Type B pancreatic cell (in vitro differentiated cells): Measurements from ENCODE around the gene FAM20C. TPM values are rescaled to one million over a fixed set of nuclear protein-coding genes. Genes with fewer than 3 reads are reported as not detected.
A peak's percentile ranks its signal among the peaks of the same experiment; 100 is the strongest.
"Not testable (repeated sequence)": the region's sequence is repeated elsewhere in the genome, so short reads cannot be mapped to it uniquely, and the experiment has no call there.

Experiments
- DNase-seq: peaks from one replicate; pipeline ENCODE4 v3.0.0; 2021; ENCODE audit warnings: mixed read lengths; ENCODE audit not compliant: unreplicated experiment; ENCODE audit errors: extremely low spot score
- H3K27ac Mint-ChIP-seq: 2 replicates; pipeline ENCODE4 v1.8.0; 2021; ENCODE audit warnings: mild to moderate bottlenecking, mixed read lengths
- H3K27me3 Mint-ChIP-seq: 2 replicates; pipeline ENCODE4 v1.8.0; 2021; ENCODE audit warnings: mixed read lengths
- H3K36me3 Mint-ChIP-seq: 2 replicates; pipeline ENCODE4 v1.8.0; 2021; ENCODE audit warnings: mixed read lengths
- H3K4me1 Mint-ChIP-seq: one replicate; pipeline ENCODE4 v1.8.0; 2021; ENCODE audit warnings: mixed read lengths; ENCODE audit not compliant: unreplicated experiment
- H3K4me3 Mint-ChIP-seq: 2 replicates; pipeline ENCODE4 v1.8.0; 2021; ENCODE audit warnings: mild to moderate bottlenecking, mixed read lengths
- H3K9me3 Mint-ChIP-seq: 2 replicates; pipeline ENCODE4 v1.8.0; 2021; ENCODE audit warnings: mixed read lengths
- CTCF ChIP-seq: fragments of 200-600 bp; sonication (generic); conservative IDR thresholded peaks from 2 replicates; pipeline ENCODE4 v1.5.0; 2021; ENCODE audit warnings: antibody characterized with exemption, mild to moderate bottlenecking
- total RNA-seq: library from RNA; stranded (reverse); gene quantifications from 2 replicates; pipeline ENCODE4 v1.2.1, GENCODE V29; 2021; ENCODE audit warnings: low replicate concordance

The FAM20C gene
- total RNA-seq, 1 donor from 2014 or later: 18.1 TPM

GRCh38 chr7:293681-294439 is 101.5 kb downstream of the FAM20C start:
- Mint-ChIP-seq H3K27ac (no peak overlapping the region), H3K4me1 (no peaks in the 10 kb centered on the region), H3K36me3 (no peaks in the 10 kb centered on the region), H3K9me3 (no peaks in the 10 kb centered on the region), H3K4me3 (no peak overlapping the region), H3K27me3 (peaks cover 50% of the 10 kb centered on the region)
- DNase-seq: peak; percentile 52
- no peak for TF ChIP-seq CTCF

- peak; percentile 58 for DNase-seq
- peaks cover 46% of the 10 kb centered on the region for H3K27me3 Mint-ChIP-seq
- no peaks in the 10 kb centered on the region for H3K9me3 Mint-ChIP-seq
- no peaks in the 10 kb centered on the region for H3K4me1 Mint-ChIP-seq
- H3K36me3 Mint-ChIP-seq: no peaks in the 10 kb centered on the region
- no peak for TF ChIP-seq CTCF
- H3K4me3 Mint-ChIP-seq: no peak overlapping the region
- H3K27ac Mint-ChIP-seq: no peak overlapping the region
Observed at GRCh38 chr7:294440-295154, 102.2 kb downstream of the FAM20C start.

GRCh38 chr7:295155-296154 is 103.1 kb downstream of the FAM20C start:
- DNase-seq: no peak
- peaks cover 41% of the 10 kb centered on the region for H3K27me3 Mint-ChIP-seq
- no peaks in the 10 kb centered on the region for H3K4me1 Mint-ChIP-seq
- TF ChIP-seq CTCF: no peak
- no peak overlapping the region for H3K27ac Mint-ChIP-seq
- H3K36me3 Mint-ChIP-seq: no peaks in the 10 kb centered on the region
- no peak overlapping the region for H3K4me3 Mint-ChIP-seq
- H3K9me3 Mint-ChIP-seq: no peaks in the 10 kb centered on the region

- no peak overlapping the region for H3K27ac Mint-ChIP-seq
- H3K36me3 Mint-ChIP-seq: no peaks in the 10 kb centered on the region
- TF ChIP-seq CTCF: no peak
- DNase-seq: no peak
- peaks cover 36% of the 10 kb centered on the region for H3K27me3 Mint-ChIP-seq
- H3K9me3 Mint-ChIP-seq: no peaks in the 10 kb centered on the region
- no peak overlapping the region for H3K4me3 Mint-ChIP-seq
- H3K4me1 Mint-ChIP-seq: no peaks in the 10 kb centered on the region
Observed at GRCh38 chr7:296373-296945, 104.1 kb downstream of the FAM20C start.

GRCh38 chr7:297141-297540 is 104.8 kb downstream of the FAM20C start:
- peaks cover 29% of the 10 kb centered on the region for H3K27me3 Mint-ChIP-seq
- DNase-seq, H3K36me3 Mint-ChIP-seq, H3K27ac Mint-ChIP-seq, H3K4me3 Mint-ChIP-seq, H3K4me1 Mint-ChIP-seq, H3K9me3 Mint-ChIP-seq: not testable (repeated sequence)
